Stimulated activated naive CD4-positive, alpha-beta T cell treated with Interleukin-2 at 50 U/mL for 16 hours (primary cell): Measurements from ENCODE around the gene CDK5RAP2.
"Not testable (repeated sequence)": the region's sequence is repeated elsewhere in the genome, so short reads cannot be mapped to it uniquely, and the experiment has no call there.

ENCODE experiments used
- DNase-seq: peaks from one replicate; lab custom pipeline; 2025; lab: John Stamatoyannopoulos, UW

CDK5RAP2 gene

DNA sequence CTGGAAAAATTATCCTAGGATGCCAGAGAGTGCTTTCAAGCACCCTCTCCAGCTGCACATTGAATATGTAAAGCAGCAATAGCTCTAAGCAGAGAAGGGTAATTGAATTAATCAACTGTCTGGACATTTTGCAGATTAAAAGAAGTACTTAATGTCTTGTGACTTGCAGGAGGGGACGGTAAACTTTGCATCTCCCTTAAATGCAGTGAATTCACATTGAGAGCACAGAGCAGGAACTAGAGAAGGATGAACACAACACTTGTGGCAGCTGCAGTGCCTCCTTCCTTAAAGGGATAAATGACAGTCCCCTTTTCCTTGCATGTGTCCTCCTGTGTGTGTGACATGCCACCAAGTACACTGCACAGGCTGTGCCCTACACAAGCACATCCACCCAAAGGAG lies 7.4 kb upstream of the CDK5RAP2 start:
- DNase-seq, result no peak

DNA sequence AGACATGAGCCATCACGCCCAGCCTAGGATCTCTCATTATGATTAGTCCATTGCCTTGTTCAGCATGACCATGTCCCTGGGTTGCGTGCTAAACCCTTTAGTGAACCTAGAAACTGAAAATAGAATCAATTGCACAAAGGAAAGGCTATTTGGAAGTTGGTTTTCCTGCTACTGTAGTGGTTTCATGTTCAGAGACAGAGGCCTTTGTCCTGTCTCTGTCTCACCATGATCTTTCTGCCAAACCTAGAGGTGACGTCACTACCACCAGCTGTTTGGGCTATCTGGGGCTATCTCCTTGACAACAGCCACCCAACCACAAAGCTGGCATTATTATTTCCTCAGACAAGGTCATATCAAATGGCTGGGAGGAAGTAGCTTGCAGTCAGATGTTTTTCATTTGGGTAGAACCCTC lies 4.0 kb upstream of the CDK5RAP2 start:
- no peak for DNase-seq

DNA sequence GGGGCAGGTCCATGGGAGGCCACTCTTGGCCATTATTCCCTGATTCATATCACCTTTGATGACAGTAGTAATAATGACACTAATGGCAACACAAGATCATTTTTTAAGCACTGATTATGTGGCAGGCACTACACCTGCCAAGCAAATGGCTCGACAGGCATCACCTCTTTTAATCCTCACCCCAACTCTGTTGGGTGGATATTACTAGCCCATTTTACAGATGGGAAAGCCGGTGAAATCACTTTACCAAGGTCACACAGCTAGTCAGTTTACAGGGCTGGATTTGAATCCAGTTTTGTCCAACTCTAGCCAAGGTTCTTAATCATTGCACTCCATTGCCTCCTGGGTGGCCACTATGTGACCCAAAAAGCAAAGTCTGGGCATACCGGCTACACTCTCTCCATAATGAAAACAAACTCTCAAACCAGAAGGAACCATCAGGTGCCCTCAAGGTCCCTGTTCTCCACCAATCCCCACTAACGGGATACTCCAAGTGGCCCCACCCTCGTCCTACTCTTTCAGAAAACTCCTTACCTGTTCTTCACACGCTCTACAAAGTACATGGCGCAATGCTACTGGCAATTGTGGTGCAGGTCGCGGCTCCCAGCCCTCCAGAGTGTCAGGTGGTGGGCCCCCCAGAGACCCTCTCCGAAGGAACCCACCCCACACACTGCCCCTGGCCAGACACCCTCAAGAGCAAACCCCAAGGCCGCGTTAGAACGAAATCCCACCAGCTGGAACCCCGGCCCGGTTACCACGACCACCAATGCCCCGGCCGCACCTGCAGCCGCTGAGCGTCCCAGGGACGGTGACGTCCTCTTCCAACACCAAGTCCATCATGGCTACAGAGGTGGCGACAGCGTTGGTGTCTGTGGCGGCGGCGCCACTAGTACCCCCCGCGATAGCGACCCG lies 572 bp downstream of the CDK5RAP2 start:
- no peak for DNase-seq

DNA sequence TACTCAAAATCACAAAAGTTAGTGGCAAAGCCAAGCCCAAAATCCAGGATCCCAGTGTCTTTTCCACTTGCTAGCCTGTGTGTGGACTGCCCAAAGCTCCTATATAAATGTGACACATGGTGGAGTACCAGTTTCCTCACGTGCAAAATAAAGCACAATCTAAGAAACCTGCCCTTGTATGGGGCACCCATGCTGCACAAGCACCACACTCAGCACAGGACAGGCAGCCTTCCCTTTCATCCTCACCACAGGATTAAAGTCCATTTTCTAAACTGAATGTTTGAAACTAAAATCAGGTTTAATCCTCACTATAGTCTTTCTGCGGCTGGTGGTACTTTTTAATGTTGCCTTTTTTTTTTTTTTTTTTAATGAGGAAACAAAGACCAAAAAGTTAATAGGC lies 5.5 kb downstream of the CDK5RAP2 start:
- DNase-seq, result no peak

DNA sequence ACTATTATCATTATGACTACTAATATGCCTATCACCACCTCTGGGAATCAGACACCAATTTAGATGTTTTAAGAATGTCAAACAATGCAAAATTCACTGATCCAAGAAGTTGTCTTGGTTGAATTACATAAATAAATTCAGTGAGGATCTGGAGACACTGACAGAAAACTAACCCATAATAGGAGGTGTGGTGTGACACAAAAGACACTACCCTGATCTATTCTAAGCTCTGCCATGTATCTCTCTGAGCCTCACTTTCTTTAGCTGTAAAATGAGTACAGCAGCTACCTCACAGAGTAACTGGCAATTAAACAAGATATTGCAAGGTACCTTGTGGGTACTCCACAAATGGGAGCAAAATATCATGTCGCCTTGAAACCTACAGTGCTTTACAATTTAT lies 7.5 kb downstream of the CDK5RAP2 start:
- DNase-seq, result no peak

DNA sequence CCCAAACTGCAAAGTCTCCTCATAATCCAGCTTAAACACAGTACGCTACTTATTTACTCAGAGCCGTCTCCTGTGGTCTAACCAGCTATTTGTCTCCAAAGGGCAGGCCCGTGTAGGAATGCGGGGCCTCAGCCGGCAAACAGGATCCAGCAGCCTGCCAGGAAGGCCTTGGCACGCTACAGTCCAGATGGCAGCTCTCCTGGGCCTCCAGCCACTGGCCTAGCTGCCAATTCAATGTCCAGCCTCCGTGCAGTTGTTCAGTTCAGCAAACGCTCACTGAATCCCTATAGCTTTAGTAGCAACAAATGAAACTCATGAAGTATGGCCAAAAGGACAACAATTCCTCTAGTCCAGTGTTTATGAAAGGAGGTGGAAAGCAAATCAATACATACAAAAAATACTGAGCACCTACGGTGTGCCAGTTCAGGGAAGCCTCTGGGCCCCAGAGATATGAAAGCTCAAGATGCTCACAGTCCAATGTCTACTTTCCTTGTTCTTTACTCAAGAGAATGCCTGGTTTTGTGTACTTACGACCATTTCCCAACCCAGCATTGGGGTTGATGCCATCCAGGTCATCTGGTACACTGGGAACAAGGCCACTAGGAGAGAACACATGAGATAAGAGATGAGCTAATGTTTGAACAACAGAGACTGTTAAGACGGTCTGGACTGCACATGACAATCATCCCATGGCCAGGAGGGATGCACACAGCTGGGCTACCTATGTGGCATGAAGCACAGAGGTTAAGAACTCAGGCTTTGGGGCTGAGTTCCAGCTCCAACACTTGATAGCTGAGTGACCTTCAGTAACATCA lies 8.3 kb downstream of the CDK5RAP2 start:
- DNase-seq, result no peak

DNA sequence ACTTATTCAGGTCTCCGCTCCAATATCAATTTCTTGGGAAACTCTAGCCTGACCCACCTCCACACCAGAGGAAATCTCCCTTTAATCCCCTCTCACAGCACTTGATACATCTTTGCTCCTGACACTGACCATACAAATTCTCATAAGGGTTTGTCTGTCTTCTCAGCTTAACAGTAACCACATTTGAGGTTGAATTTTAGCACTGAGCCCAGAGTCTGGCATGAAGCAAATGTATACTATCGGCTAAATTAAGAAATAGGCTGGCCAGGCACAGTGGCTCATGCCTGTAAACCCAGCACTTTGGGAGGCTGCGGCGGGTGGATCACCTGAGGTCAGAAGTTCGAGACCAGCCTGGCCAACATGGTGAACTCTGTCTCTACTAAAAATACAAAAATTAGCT lies 9.7 kb downstream of the CDK5RAP2 start:
- no peak for DNase-seq

DNA sequence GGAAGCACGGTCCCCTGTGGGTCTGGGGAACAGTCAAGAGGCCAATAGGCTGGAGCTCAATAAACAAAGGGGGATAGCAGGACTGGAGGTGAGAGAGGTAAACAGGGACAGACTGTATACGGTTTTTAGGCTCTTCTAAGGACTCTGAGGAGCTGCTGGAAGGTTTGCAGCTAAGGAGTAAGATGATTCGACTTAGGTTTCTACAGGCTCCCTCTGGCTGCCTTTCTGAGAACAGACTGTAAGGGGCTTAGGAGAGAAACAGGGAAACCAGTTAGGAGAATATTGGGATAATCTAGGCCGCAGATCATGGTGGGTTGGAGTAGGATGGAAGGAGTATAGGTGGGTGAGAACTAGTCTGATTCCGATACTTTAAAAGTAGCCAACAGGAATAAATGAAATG lies 10.4 kb downstream of the CDK5RAP2 start:
- DNase-seq, result no peak

DNA sequence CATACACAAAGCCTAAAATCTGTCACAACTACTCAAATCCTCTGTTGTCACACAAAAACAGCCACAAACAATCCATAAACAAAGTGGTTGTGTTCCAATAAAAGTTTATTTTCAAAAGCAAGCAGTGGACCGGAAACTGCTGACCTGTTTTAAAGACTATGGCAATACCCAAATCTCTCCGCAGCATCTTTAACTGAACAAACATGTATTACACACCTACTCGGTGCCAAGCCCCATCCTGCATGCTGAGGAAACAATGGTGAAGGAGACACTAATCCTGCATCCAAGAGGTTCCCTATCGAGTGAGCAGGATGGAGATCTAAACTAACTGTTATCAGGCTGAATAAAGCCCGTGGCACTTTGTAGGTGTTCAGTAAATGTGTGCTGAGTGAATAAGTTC lies 11.2 kb downstream of the CDK5RAP2 start:
- DNase-seq, result no peak

DNA sequence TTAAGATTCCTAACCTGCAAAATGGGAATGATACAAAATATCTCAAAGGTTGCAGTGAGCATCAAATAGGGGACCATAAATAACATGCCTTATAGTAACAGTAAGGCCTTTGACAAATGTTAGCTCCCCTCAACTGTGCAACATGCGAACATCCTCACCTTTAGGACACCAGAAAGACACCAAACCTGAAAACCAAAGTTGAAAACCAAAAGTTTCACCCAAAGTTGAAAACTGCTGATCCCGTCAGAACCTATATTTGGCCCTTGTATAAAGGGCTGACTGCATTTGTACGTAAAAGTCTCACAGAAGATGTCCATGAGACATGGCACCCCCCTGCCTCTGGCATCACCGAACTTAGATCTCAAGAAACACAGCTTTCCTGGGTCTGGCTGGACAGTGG lies 12.1 kb downstream of the CDK5RAP2 start:
- DNase-seq, result no peak

DNA sequence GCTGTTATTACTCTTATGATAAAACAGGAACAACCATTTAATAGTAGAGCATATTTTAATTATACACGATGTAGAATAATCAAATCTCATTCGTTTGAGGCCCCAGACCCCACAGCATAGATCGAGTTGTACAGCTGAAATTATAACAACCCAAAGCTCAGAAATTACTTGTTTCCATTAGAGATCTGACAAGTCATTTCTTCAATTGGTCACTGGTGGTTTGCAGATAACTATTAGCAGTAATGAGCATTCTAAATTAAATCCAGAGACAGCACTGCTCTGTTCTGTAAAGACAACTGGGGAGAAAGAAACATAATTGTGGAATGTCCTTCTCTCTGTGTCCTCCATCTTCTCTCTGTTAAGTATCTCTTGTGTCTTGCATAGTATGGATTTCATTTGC lies 12.9 kb downstream of the CDK5RAP2 start:
- no peak for DNase-seq

DNA sequence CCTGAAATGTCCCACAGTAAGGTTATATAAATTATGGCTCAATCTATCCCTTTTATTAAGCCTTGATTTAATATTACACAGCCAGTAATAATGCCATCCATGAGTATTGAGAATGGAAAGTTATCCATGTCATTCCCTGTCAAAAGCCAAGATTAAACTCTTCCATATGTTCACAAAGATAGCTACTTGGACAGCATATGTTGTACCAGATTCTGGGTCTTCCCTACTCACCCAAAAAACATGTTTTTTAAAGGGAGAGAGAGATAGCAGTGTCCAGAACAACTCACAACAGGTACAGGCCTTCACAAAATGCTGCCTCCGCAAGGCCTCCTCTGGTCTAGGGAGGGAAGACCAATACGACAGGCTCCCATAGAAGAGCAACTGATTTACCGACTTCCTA lies 15.4 kb downstream of the CDK5RAP2 start:
- no peak for DNase-seq

DNA sequence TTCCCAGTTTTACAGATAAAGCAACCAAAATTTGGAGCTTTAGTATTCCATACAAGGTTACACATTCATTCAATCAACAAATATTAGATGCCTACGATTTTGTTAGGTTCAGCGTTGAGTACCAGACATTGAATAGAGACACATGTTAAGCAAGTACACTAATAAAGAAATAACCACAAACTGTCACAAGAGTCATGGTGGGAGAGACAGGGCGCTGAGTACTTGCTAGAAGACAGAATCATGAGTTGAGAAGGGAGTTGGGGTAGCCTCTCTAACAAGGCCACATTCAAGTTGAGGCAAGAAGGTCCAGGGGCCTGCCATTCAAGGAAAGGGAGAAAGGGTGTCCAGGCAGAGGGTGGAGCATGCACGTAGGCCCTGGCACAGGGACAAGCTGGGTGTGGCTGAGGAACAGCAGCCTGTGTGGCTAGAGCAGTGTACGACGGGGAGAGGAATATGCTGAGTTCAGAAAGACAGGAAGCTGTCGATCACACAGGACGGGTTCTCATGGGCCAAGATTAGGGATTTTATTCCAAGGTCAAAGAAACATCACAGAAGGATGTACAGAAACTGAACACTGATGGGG lies 17.0 kb downstream of the CDK5RAP2 start:
- no peak for DNase-seq

DNA sequence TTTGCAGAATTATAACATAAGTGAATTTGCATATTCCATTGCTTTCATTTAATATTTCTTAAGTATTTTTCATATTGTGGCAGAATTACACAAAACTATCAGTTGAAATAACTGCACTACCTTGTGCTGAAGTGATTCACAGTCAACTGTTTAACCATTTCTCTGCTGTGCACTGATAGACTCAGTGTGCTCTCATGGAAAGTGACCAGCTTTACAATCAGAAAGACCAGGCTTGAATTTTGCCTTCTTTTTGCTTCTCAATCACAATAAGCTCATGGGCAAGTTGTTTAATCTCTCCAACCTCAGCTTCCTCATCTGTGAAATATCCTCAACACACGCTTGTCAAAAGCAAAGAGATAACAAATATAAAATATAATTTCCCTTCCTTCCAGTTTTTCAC lies 18.3 kb downstream of the CDK5RAP2 start:
- DNase-seq, result no peak

DNA sequence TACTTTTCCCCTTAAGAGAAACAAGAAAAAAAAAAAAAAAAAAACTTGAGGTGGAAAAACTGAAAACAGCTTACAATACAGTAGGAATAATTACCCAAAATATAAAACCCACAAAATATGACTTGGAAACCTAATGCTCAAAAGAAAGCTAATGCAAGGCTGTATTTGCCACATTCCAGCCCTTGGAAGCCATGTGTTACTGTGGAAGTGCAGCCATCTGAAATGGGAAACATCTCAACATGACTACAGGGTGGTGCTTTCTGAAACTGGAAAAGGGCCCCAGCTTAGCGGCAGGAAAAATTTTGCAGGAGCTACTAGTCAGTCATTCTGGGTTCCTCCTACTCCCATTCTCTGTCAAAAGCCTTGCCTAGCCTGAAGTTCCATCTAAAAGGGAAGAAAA lies 20.4 kb downstream of the CDK5RAP2 start:
- no peak for DNase-seq

DNA sequence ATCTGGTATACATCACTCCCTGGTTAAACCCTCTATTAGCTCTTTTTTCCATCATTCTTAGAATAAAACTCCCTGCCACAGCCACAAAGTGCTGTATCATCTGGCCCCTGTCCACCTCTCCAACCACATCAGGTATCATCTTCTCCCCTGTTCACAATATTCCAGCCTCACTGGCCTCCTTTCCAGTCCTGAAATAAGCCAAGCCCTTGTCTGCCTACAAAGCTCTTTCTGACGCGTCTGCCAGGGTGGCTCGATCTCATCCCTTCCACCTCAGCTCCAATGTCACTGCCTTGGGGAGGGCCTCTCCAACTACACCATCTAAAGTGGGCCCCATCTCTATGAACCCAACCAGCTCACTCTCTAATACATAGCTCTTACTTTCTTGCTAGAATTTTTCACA lies 21.5 kb downstream of the CDK5RAP2 start:
- DNase-seq, result no peak

DNA sequence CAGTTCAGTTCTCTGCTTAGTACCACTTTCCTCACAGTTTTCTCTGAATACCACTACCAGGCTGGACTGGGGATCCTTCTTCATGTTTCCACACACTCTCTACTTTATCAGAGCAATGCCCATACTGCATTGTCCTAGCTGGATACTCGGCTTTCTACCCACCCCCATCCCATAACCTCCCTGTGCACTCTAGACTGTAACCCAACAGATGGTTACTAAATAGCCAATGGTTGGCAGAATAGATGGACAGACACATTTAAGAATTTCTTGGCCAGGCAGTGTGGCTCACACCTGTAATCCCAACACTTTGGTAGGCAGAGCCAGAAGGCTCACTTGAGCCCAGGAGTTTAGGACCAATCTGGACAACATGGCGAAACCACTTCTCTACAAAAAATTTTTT lies 22.8 kb downstream of the CDK5RAP2 start:
- DNase-seq, result no peak

DNA sequence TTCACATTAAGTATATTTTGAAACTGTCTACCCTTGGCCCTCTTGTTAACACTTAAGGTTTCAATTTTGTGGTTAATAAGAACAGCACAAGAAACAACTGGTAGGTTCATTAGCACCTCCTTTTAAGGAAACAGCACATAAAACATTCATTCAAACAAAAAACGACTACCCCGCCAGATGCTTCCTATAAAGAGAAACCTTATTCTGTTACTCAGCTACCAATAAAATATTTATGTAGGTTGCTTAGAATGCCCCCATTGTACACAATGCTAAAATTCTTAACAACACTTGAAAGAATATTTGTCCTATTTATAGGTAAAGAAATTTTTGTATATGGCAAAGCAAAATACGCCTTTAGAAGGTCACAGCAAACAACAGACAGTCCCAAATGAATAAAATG lies 23.2 kb downstream of the CDK5RAP2 start:
- DNase-seq, result no peak

DNA sequence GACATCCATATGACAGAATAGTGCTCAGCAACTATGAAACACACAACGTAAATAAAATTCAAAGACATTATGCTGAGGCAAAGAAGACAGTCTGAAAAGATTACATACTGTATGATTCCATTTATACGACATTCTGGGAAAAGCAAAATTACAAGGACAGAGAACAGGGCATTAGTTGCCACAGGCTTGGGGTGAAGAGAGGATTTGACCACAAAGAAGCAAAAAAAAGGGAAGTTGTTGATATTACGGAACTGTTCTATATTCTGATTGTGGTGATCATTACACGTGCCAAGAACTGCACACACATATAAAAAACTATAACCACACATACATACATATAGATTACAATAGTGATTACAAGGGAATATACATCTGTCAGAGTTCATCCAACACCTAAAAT lies 24.1 kb downstream of the CDK5RAP2 start:
- DNase-seq, result no peak

DNA sequence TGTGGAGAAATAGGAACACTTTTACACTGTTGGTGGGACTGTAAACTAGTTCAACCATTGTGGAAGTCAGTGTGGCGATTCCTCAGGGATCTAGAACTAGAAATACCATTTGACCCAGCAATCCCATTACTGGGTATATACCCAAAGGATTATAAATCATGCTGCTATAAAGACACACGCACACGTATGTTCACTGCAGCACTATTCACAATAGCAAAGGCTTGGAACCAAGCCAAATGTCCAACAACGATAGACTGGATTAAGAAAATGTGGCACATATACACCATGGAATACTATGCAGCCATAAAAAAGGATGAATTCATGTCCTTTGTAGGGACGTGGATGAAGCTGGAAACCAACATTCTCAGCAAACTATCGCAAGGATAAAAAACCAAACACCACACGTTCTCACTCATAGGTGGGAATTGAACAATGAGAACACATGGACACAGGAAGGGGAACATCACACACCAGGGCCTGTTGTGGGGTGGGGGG lies 27.7 kb downstream of the CDK5RAP2 start:
- DNase-seq, result not testable (repeated sequence)

DNA sequence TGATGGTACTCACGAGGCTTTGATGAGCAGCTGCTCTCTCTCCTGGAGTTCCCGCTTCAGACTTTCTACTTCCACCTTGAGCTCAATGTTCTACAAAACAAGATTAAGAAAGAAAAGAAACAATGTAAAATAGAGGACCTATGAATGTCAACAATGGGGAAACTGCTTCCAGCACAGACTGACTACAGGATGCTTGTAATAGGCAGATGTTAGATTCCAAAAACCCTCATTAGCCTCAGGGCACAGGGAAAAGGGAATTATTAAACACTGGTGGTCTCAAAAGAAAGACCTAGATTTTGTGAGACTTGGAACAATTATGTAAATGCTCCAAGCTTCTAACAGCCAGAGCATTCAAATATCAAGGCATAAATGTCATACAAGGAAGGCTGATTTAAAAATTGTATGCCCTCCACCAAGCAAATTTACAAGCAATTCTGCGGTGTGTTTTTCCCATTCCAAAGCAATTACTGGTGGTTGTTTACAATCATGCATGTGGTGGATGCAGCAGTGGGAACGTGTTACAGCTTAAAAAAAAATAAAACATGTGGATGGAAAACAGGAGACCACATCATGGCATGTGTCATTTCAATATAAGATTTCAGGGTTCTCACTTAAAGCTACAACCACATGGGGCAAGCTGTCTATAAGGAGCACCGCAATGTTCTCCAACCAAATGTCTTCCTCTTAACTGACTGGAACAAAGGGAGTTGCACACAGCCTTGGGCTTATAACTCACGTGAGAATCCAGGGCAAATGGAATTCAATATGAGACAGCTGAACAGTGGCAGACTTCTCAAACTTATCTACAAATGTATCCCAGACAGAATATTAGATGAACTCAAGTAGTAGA lies 34.0 kb downstream of the CDK5RAP2 start:
- no peak for DNase-seq

DNA sequence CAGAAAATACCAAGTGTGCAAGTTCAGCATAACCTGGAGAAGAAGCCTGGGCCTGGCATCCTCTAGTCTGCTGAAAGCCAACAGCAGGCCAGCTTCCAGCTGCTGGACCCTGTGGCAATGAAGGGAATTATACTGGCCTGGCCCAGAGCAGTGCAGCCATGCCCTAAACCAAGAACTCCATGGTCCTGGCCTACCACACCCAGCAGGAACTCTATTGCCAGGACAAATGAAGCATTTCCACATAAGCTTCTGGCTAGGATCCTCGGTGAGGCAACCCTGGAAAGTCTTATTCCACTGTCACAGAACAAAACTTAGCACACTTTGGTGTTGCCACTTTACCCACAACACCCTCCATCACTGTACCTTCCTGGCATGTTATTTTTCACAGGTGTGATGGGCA lies 35.5 kb downstream of the CDK5RAP2 start:
- no peak for DNase-seq
